ENCODE measurements around the gene CABP7.

DNA sequence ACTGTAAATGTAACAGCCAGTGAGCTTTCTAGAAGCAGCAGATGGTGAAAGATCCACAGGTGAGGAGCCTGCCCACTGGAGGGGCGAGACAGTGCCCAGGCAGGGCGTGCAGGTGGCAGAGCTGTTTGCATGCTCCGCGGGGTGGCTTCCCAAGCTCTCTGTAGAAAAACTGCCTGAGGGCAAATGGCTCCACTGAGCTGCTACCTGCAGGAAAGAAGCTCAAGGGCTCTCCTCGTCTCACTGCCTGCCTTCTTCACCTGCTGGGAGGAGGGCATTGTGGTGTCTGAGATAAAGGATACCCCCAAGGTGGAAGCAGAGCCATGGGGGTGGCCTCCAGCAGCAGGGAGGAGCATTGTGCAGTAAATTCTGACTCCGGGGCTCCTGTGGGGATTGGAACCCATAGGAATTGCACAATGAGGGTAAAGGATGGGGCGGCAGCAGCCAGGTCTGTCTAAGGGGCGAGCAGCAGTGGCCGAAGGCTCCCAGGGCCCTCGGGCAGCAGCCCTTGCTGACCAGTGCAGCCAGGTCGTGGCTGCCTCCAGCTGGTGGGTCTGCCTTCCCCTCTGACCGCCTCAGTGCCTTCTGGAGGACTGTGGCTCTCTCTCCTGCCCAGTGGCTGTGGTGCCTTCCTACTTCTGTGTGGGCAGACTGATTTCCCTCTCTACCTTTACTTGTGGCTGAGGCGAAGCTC, 28.0 kb upstream of the CABP7 start:
- TF ChIP-seq, protein P1, sequence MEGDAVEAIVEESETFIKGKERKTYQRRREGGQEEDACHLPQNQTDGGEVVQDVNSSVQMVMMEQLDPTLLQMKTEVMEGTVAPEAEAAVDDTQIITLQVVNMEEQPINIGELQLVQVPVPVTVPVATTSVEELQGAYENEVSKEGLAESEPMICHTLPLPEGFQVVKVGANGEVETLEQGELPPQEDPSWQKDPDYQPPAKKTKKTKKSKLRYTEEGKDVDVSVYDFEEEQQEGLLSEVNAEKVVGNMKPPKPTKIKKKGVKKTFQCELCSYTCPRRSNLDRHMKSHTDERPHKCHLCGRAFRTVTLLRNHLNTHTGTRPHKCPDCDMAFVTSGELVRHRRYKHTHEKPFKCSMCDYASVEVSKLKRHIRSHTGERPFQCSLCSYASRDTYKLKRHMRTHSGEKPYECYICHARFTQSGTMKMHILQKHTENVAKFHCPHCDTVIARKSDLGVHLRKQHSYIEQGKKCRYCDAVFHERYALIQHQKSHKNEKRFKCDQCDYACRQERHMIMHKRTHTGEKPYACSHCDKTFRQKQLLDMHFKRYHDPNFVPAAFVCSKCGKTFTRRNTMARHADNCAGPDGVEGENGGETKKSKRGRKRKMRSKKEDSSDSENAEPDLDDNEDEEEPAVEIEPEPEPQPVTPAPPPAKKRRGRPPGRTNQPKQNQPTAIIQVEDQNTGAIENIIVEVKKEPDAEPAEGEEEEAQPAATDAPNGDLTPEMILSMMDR (optimal IDR thresholded peaks at IDR 0.05 in 1 of 3, IDR thresholded peaks at IDR 0.05 in 1 of 3, conservative IDR thresholded peaks at IDR 0.05 in 1 of 3; ENCODE audit: extremely low read depth in 1 of 3, insufficient read depth in 2 of 3, low read length in 3 of 3): no peak
- TF ChIP-seq EZH2 (IDR thresholded peaks at IDR 0.05; ENCODE audit: low read length): no peak
